ENCODE results near the gene EYS.
A peak's percentile ranks its signal among the peaks of the same experiment; 100 is the strongest.
"Not testable (repeated sequence)": the region's sequence is repeated elsewhere in the genome, so short reads cannot be mapped to it uniquely, and the experiment has no call there.

The EYS gene

GRCh38 chr6:65667916-65668656 lies 38.9 kb downstream of the EYS start:
- no peak for FAIRE-seq
- no peak for TF ChIP-seq POLR2A (IDR thresholded peaks at IDR 0.05; ENCODE audit: low read depth, low read length)
- no peak for DNase-seq (ENCODE audit: insufficient read length, low spot score)

GRCh38 chr6:65650086-65650485 lies 56.9 kb downstream of the EYS start:
- FAIRE-seq, result no peak
- DNase-seq (ENCODE audit: insufficient read length, low spot score), result no peak

GRCh38 chr6:65649392-65649791 lies 57.6 kb downstream of the EYS start:
- no peak for TF ChIP-seq POLR2A (IDR thresholded peaks at IDR 0.05; ENCODE audit: low read depth, low read length)
- DNase-seq (ENCODE audit: insufficient read length, low spot score) (no peak), FAIRE-seq (no peak)

More at GRCh38 chr6:65650086-65650485, 56.9 kb downstream of the EYS start:
- TF ChIP-seq POLR2A (IDR thresholded peaks at IDR 0.05; ENCODE audit: low read depth, low read length), result no peak

- FAIRE-seq, result peak; percentile 67
- DNase-seq (ENCODE audit: insufficient read length, low spot score), result no peak
- no peak for TF ChIP-seq POLR2A (IDR thresholded peaks at IDR 0.05; ENCODE audit: low read depth, low read length)
Measured at GRCh38 chr6:65646544-65646943, 60.5 kb downstream of the EYS start.

DNA sequence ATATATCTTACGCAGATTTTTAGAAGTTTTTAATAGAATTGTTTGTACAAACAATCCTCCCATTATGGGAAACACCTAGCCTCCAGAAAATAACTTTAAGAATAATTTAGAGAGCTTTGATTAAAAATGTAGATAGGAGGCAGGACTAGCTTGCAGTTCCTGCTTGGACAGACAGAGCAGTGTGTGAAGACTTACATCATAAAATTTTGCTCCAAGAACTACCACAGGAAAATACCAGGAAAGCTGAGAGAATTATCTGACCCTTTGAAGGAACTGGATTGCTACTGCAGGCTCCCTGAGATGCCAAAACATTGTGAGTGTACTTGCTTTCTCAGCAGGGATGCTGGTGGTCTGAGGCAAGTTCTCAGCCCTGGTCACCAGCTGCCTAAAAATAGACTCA lies 64.2 kb downstream of the EYS start:
- no peak for TF ChIP-seq POLR2A (IDR thresholded peaks at IDR 0.05; ENCODE audit: low read depth, low read length)
- no peak for FAIRE-seq
- DNase-seq (ENCODE audit: insufficient read length, low spot score), result no peak

- DNase-seq (ENCODE audit: insufficient read length, low spot score) (no peak), FAIRE-seq (no peak)
- TF ChIP-seq POLR2A (IDR thresholded peaks at IDR 0.05; ENCODE audit: low read depth, low read length), result no peak
Measured at GRCh38 chr6:65638047-65638831, 68.8 kb downstream of the EYS start.

GRCh38 chr6:65637289-65638046 lies 69.6 kb downstream of the EYS start:
- no peak for FAIRE-seq
- no peak for TF ChIP-seq POLR2A (IDR thresholded peaks at IDR 0.05; ENCODE audit: low read depth, low read length)
- no peak for DNase-seq (ENCODE audit: insufficient read length, low spot score)

GRCh38 chr6:65633501-65633900 lies 73.5 kb downstream of the EYS start:
- no peak for TF ChIP-seq POLR2A (IDR thresholded peaks at IDR 0.05; ENCODE audit: low read depth, low read length)
- DNase-seq (ENCODE audit: insufficient read length, low spot score) (no peak), FAIRE-seq (no peak)

- TF ChIP-seq POLR2A (IDR thresholded peaks at IDR 0.05; ENCODE audit: low read depth, low read length), result no peak
Measured at GRCh38 chr6:65631711-65632110, 75.3 kb downstream of the EYS start.

DNA sequence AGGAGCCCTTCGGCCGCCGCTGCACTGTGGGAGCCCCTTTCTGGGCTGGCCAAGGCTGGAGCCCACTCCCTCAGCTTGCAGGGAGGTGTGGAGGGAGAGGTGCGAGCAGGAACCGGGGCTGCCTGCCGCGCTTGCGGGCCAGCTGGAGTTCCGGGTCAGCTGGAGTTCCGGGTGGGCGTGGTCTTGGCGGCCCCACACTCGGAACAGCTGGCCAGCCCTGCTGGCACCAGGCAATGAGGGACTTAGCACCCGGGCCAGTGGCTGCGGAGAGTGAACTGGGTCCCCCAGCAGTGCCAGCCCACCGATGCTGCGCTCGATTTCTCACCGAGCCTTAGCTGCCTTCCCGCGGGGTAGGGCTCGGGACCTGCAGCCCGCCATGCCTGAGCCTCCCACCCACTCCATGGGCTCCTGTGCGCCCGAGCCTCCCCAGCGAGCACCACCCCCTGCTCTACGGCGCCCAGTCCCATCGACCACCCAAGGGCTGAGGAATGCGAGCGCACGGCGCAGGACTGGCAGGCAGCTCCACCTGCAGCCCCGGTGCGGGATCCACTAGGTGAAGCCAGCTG lies 79.5 kb downstream of the EYS start:
- DNase-seq (ENCODE audit: insufficient read length, low spot score); FAIRE-seq: not testable (repeated sequence)

More at GRCh38 chr6:65631711-65632110, 75.3 kb downstream of the EYS start:
- FAIRE-seq, result no peak
- DNase-seq (ENCODE audit: insufficient read length, low spot score), result no peak

DNA sequence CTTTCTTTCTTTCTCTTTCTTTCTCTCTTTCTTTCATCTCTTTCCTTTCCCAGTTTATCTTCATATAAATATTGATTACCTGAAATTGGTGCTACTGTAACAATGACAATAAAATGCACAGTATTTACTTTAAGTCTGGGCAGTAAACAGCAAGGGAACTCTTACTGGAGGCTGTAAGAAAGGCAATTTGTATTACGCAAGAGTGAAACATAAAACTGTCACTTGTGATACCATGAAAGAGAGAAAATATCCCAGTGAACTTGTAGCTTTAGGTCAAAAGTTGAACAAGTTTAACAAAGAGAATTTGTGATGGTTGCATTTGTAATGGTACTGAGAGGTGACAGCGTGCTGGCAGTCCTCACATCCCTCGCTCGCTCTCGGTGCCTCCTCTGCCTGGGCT lies 80.0 kb downstream of the EYS start:
- no peak for FAIRE-seq
- no peak for TF ChIP-seq POLR2A (IDR thresholded peaks at IDR 0.05; ENCODE audit: low read depth, low read length)
- DNase-seq (ENCODE audit: insufficient read length, low spot score), result no peak

DNA sequence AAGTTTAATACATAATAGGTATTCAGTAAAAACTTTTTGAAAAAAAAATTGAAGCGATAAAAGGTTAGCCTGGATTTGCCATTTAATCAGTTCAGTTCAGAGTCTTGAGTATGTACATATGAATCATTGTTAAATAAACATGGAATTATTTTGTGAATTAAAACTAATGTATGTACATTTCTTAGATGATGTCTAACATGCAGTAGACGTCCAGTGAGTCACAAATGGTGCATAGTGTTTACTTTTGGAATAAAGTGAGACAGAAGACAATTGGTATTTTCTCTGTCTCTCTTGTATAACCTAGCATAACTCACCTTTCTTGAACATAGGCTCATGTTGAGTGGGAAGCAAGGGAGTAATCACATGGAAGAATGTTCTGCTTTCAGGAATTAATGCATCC lies 83.5 kb downstream of the EYS start:
- DNase-seq (ENCODE audit: insufficient read length, low spot score) (no peak), FAIRE-seq (no peak)
- no peak for TF ChIP-seq POLR2A (IDR thresholded peaks at IDR 0.05; ENCODE audit: low read depth, low read length)

GRCh38 chr6:65610746-65611145 lies 96.3 kb downstream of the EYS start:
- no peak for TF ChIP-seq POLR2A (IDR thresholded peaks at IDR 0.05; ENCODE audit: low read depth, low read length)
- DNase-seq (ENCODE audit: insufficient read length, low spot score), result no peak
- no peak for FAIRE-seq

DNA sequence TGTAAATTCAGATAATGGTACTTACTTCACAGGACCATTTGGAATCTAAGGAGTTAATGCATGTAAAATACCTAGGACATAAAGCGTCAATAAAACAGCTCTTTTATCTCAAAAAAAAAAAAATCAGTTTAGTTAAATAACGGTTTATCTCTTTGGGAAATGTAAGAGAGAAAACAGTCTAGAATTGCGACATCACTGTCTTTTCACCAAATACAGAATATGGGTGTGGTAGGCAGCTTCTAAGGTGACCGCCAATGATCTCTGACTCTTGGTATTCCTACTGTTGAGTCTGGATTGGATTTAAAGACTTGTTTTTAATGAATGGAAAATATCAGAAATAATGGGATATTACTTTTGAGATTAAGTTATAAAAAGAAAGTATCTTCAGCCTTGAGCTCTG lies 111.5 kb downstream of the EYS start:
- no peak for TF ChIP-seq POLR2A (IDR thresholded peaks at IDR 0.05; ENCODE audit: low read depth, low read length)

More for the DNA sequence above, 111.5 kb downstream of the EYS start:
- FAIRE-seq (no peak), DNase-seq (ENCODE audit: insufficient read length, low spot score) (no peak)
